ENCODE data around the gene CRYGN.

Gene CRYGN

DNA sequence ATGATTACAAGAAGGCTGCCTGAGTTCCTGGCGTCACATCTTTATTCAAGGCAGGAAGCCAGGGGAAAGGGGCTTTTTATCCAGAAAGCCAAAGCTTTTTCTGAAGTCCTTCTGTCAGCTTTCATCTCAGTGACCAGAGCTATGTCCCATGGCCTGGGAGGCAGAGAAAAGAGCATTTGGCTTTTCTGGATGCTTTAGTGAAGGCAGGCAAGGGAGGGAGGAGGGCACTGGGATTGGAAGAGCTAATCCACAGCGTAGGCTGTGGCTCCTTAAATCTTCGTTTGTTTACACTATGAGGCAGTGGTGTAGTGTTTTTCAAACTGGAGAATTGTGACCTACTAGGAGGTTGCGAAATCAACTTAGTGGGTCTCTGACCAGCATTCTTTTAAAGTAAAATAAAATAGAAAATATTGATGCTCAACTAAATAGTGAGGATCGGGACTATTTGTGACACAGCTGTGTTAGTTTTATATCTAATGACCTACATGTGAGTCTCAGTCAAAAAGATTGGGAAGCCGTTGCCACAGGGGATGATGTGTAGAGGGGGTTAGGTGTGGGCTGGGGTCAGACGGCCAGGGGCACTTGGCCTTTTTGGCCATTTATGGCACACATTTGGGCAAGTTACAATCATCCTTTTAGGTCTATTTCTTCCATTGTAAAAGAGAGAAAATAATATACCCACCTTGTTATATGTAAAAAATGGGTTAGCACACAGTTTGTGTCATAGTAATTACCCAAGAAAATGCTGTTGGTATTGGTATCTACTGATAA is 14.1 kb downstream of the CRYGN start:
- DNase-seq: peak; percentile 89

DNA sequence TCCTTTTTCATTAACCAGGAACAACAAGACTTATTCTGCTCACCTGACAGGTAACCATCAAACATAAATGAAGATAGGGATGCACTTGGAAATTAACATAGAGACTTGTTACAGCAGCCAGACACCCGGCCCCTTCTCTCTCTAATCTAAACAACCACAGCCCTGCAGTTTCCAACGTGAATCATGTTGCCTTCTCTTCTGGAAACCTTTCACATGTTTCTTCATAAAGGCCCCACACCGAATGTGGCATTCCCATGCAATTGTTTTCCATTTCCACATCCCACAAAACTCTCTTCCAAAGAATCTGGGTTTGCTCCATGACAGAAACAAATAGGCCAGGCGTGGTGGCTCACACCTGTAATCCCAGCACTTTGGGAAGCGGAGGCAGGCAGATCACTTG is 15.1 kb downstream of the CRYGN start:
- no peak for DNase-seq

DNA sequence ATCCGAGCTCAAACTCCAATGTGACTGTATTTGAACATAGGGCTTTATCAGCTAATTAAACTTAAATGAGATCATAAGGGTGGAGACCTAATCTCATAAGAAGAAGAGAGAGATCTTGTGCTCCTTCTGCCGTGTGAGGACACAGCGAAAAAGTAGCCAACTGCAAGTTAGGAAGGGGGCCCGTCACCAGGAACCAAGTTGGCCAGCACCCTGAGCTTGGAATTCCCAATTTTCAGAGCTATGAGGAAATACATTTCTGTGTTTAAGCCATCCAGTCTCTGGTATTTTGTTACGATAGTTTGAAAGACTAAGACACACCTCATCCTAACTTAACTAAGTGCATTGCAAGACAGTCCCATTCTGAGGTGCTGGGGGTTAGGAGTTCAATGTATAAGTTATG is 16.0 kb downstream of the CRYGN start:
- peak; percentile 78 for DNase-seq

DNA sequence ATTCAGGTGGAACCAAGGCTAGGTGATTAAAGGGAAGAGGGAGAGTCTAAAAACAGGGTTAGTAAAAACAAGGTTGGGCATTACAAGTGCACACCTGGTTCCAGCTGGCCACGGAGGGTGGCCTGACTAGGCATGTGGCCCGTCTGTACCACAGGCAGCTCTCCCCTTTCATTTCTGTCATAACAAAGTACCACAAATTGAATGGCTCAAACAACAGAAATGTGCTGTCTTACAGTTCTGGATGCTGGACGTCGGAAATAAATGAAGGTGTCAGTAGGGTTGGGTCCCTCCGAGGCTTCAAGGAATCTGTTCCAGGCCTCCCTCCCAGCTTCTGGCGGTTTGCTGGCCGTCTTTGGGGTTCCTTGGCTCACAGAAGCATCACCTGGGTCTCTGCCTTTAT is 16.7 kb downstream of the CRYGN start:
- DNase-seq: no peak

DNA sequence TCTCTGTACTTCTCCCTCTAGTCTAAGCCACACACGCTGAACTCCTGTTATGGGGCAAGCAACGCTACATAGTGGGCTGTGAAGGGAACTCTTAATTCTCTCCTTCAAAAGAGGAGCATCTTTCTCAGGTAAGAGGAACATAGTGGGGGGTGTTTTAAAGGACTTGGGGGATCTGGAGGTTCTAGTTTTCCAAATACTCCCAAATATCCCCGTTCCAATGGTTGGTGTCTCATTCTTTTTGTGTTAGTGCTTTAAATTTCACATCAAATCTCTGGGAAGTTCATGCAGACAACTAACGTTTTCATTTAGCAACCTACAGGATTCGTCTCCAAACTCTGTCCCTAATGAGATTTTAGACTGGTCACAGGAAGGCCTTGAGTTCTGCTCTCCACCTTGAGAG is 17.7 kb downstream of the CRYGN start:
- DNase-seq: no peak

DNA sequence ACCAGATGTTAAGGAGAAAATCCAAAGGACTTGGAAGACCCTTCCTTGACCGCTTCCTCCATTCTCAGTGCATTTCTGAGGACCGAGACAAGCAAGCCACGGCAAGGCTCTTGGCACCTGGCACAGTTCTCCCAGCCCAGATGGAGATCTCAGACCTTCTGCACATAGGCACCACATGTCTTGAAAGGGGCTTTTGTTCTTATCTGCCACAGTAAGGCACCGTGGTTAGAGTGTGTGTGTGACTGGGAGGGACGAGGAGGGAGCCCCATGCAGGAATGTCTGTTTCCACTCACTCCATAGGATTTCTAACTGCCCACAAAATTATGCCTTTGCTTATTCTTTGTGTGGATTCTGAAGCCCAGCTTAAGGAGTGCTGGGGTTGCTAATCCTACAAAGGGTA is 19.8 kb downstream of the CRYGN start:
- peak; percentile 17 for DNase-seq

GRCh38 chr7:151416941-151417315 is 23.0 kb downstream of the CRYGN start:
- no peak for DNase-seq

- no peak for DNase-seq
These were observed 23.6 kb downstream of the CRYGN start for GRCh38 chr7:151416112-151416940.

DNA sequence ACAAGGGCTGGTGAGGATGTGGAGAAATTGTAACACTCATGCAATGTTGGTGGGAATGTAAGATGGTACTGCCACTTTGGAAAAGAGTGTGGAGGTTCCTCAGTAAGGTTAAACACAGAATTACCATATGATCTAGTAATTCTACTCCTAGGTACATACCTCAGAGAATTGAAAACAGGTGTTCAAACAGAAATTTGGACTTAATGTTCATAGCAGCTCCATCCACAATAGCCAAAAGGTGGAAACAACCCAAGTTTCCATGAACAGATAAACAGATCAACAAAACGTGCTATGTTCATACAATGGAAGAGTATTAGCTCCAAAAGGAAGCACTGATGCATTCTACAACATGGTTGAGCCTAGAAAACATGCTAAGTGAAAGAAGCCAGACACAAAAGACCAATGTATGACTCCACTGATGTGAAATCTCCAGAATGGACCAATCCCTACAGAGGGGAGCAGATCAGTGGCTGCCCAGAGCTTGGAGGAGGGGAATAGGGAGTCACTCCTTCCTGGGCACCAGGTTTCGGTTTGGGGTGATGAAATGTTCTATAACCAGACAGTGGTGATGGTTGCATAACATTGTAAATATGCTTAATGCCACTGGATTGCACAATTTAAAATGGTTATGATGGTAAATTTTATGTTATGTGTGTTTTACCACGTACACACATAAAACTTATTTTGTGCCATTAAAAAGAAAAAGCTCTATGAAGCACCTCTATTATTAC is 24.4 kb downstream of the CRYGN start:
- no peak for DNase-seq

DNA sequence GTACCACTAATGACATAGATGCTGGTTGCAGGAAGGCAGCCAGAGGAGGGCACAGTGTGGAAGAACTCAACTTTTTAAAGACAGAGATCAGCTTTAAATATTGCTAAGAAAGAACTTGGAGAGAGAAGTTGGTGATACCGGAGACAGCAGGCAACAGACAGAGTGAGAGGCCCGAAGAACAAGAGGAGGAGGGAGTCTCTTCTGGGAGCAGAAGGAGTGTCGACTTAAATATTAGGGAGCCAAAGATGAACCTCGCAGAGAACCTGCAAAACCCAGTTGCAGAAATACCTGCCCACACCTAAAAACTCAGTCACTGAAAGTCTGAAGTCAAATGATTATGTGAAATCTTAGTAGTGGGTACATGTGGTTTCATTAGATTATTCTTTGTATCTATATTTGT is 26.7 kb downstream of the CRYGN start:
- DNase-seq: no peak

DNA sequence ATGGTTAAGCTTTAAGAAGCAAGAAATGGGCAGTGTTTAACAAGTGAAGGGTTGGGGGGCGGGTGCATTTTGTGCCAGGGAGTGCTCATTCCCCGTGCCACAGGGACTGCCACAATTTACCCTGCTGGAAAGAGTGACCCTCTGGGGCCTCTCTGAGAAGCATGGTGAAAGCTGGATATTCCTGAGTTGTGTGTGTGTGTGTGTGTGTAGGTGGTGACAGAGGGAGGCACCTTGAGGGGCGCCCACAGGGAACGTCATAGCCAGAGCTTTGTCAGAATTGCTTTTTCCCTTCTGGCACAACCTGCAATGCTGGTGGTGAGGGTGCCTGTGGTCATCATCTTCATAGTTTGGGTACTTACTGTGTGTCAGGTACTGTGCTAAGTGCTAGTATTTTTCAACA is 27.6 kb downstream of the CRYGN start:
- no peak for DNase-seq

DNA sequence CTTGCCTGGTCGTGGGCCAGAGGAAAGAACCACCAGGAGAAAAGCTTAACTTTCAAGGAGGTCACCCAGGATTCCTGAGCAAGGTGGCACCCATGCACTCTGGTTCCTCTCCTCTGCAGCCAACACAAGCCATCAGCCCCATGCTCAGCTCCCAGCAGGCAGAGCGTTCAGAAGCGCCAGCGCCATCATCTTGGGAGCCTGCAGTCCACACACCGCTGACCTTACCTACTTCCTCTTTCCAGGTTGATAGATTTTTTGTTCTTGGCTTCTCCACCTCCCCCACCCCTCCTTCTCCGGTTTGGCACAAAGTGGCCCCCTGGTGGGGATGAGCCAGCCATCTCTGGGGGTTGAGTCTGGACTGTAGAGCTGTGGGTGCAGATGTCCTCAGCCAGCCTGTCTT is 28.4 kb downstream of the CRYGN start:
- DNase-seq: no peak

GRCh38 chr7:151410405-151411390 is 29.2 kb downstream of the CRYGN start:
- DNase-seq: peak; percentile 67

DNA sequence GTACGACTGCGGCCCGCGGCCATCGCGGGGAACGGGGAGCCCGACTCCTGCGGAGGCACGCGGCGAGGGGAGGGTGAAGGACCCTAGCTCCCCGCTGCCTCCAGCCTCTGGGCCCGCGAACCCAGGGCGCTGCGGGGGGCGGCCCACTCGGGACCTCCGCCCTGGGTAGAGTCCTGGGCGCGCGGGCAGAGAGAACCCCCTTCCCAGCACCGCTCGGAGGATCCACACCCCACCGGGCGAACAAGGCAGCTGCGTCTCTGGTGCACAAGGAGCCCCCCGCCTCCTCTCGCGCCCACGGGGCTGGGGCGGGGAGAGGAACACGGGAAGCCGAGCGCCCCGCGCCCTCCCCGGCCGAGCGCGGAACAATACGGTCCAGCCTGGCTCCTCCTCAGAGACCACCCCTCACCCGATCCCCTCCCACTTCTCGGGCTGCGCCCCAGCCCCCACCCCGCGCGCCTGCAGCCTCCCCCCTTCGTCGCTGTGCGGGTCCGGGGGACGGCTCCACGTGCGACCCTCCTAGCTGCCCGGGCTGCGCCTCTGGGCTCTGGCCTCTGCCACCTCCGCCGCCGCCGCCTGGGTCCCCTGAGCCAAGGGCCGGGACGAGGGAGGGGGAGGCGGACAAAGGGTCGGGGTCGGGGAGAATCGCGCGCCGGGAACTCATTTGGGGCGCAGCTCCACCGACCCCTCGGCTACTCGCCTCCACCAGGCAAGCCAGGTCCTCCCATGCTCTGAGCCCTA is 30.1 kb downstream of the CRYGN start, which contains the start of gene WDR86:
Gene WDR86, minus strand, starts transcription at position 372 of the 738 bp plus-strand sequence. CDS start 449 bp downstream, outside the sequence.
- DNase-seq: peak; percentile 77

DNA sequence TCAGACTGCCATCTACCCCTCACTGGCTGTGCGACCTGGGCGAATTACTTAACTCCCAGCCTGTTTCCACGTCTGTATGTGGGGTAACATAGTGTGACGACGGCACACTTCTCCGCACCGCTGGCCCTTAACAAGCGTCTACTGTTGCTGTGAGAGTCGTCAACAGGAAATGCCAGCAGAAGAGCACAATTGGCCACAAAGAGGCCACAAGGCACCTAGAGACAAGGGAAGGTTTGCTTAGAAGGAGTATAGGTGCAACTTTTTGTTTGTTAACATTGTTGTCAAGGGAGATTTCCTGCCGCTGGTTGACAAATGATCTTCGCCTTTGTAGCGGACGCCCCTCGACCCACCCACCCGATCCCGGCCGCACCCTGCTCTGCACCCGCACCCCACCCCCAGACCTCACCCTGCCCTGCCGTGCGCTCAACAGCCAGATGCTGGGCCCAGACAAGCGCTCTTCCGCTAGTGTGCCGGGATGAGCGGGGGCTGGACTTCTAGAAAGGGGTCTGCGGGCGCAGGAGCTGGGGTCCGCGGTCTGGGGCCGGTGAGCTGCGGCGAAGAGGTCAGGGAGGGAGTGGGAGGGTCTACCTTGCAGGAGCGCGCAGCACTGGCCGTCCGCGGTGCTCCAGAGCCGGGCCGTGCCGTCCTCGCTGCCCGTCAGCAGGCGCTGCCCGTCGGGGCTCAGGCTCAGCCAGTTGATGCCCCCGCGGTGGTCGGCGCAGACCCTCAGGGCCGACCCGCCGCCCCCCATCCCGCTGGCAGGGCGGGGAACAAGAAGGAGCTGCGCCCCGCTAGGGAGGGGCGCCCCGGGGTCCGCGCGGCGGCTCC is 30.9 kb downstream of the CRYGN start:
- DNase-seq: peak; percentile 56

- no peak for DNase-seq
These were observed 31.5 kb downstream of the CRYGN start for GRCh38 chr7:151408498-151408838.

DNA sequence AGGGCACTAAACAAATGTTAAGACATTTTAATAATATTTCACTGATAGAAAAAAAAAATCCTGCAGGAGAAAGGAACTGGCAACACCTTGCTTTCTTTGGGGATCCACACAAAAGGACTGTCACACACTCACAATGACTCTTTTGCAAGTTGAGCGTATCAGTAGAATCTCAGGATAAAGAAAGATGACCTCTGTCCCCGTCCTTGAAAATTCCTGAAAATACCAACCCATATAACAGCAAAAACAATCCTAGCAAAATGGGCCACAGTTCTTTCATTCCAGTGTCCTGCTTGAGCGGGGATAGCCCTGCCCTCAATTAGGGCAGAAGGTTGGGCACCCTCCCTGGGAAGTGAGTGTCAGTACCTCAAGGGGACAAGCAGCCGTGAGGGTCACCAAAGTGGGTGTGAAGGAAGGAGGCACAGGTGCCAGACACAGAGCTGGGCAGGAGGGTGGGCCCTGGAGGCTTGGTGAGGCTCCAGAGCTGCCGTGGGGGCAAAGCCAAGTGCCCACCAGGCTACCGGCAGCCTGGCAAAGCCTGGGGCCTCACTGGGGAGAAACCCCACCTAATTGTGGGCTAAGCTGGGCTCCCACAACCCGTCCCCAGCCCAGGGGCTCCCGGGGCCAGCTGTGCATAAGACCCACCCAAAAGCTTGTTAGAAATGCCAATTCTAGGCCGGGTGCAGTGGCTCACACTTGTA is 32.9 kb downstream of the CRYGN start:
- DNase-seq: no peak

- DNase-seq: no peak
These were observed 33.7 kb downstream of the CRYGN start for GRCh38 chr7:151406051-151406875.

GRCh38 chr7:151405588-151405987 is 34.4 kb downstream of the CRYGN start:
- no peak for DNase-seq

Data from NCI-H82 (cell line).